ENCODE data around the gene GALR1. TPM values are rescaled to one million over a fixed set of nuclear protein-coding genes. Genes with fewer than 3 reads are reported as not detected.

The GALR1 gene
- total RNA-seq, 3 donors from 2014 or later (not counting 1 experiment from before 2014, with no cell fraction given), result not detected

GRCh38 chr18:77263466-77263763 lies 13.8 kb downstream of the GALR1 start:
- H3K36me3 Mint-ChIP-seq, result peaks cover 12% of the 10 kb centered on the region
- no peak for TF ChIP-seq CTCF (IDR thresholded peaks at IDR 0.05)

GRCh38 chr18:77267969-77268368 lies 18.3 kb downstream of the GALR1 start:
- DNase-seq, result no peak
- no peak overlapping the region for H3K4me3 ChIP-seq (ENCODE audit: low read length)
- H3K9me3 ChIP-seq (ENCODE audit: control insufficient read depth, insufficient read depth, low read length), result peaks cover 4% of the 10 kb centered on the region
- no peaks in the 10 kb centered on the region for H3K4me1 Mint-ChIP-seq
- H3K27ac Mint-ChIP-seq, result no peak overlapping the region
- TF ChIP-seq CTCF (IDR thresholded peaks at IDR 0.05), result no peak
- ATAC-seq, result no peak
- WGBS (ENCODE audit: insufficient coverage), result 87% methylated on average over 5 of the region's 6 CpGs
- H3K27me3 Mint-ChIP-seq (ENCODE audit: low read depth in 2 of 2), result peaks cover 38 to 57% of the 10 kb centered on the region in 2 donors
- H3K9me3 Mint-ChIP-seq, result peaks cover 6% of the 10 kb centered on the region in 2 donors
- no peaks in the 10 kb centered on the region for H3K36me3 ChIP-seq (ENCODE audit: control insufficient read depth, insufficient read depth, low read length)
- no peaks in the 10 kb centered on the region for H3K4me1 ChIP-seq (ENCODE audit: control insufficient read depth, insufficient read depth, low read length)
- no peak overlapping the region for H3K4me3 Mint-ChIP-seq
- H3K36me3 Mint-ChIP-seq, result peaks cover 16% of the 10 kb centered on the region
- H3K27ac ChIP-seq (ENCODE audit: low read length), result no peak overlapping the region
- no peaks in the 10 kb centered on the region for H3K27me3 ChIP-seq (ENCODE audit: control insufficient read depth, insufficient read depth, low read length)
- intact Hi-C loops (cut with micrococcal nuclease), result no loop called here

More at GRCh38 chr18:77263466-77263763, 13.8 kb downstream of the GALR1 start:
- no peaks in the 10 kb centered on the region for H3K4me1 ChIP-seq (ENCODE audit: control insufficient read depth, insufficient read depth, low read length)
- H3K27ac ChIP-seq (ENCODE audit: low read length), result no peak overlapping the region
- H3K27me3 ChIP-seq (ENCODE audit: control insufficient read depth, insufficient read depth, low read length), result no peaks in the 10 kb centered on the region
- no peak overlapping the region for H3K4me3 ChIP-seq (ENCODE audit: low read length)
- H3K9me3 ChIP-seq (ENCODE audit: control insufficient read depth, insufficient read depth, low read length), result peaks cover 11% of the 10 kb centered on the region
- DNase-seq (no peak), ATAC-seq (no peak)
- peaks cover 0 to 2% of the 10 kb centered on the region in 2 donors for H3K4me1 Mint-ChIP-seq
- intact Hi-C loops (cut with micrococcal nuclease), result no loop called here
- 88% methylated on average over 3 of the region's 3 CpGs for WGBS (ENCODE audit: insufficient coverage)
- H3K9me3 Mint-ChIP-seq, result peaks cover 6 to 15% of the 10 kb centered on the region in 2 donors
- no peak overlapping the region for H3K27ac Mint-ChIP-seq
- no peak overlapping the region for H3K4me3 Mint-ChIP-seq
- peaks cover 19 to 39% of the 10 kb centered on the region in 2 donors for H3K27me3 Mint-ChIP-seq (ENCODE audit: low read depth in 2 of 2)
- no peaks in the 10 kb centered on the region for H3K36me3 ChIP-seq (ENCODE audit: control insufficient read depth, insufficient read depth, low read length)

- Histone ChIP-seq H3K36me3 (ENCODE audit: control insufficient read depth, insufficient read depth, low read length) (no peaks in the 10 kb centered on the region), H3K4me3 (ENCODE audit: low read length) (no peak overlapping the region), H3K4me1 (ENCODE audit: control insufficient read depth, insufficient read depth, low read length) (no peaks in the 10 kb centered on the region), H3K27me3 (ENCODE audit: control insufficient read depth, insufficient read depth, low read length) (no peaks in the 10 kb centered on the region), H3K9me3 (ENCODE audit: control insufficient read depth, insufficient read depth, low read length) (peaks cover 4% of the 10 kb centered on the region), H3K27ac (ENCODE audit: low read length) (no peak overlapping the region)
- intact Hi-C loops (cut with micrococcal nuclease), result no loop called here
- no peak overlapping the region for H3K4me3 Mint-ChIP-seq
- no peak overlapping the region for H3K27ac Mint-ChIP-seq
- H3K36me3 Mint-ChIP-seq, result peaks cover 16% of the 10 kb centered on the region
- no peak for DNase-seq
- H3K4me1 Mint-ChIP-seq, result no peaks in the 10 kb centered on the region
- peaks cover 6% of the 10 kb centered on the region in 2 donors for H3K9me3 Mint-ChIP-seq
- peaks cover 38 to 57% of the 10 kb centered on the region in 2 donors for H3K27me3 Mint-ChIP-seq (ENCODE audit: low read depth in 2 of 2)
- ATAC-seq, result no peak
- 84% methylated on average over 7 of the region's 9 CpGs for WGBS (ENCODE audit: insufficient coverage)
- TF ChIP-seq CTCF (IDR thresholded peaks at IDR 0.05), result no peak
Measured at GRCh38 chr18:77268456-77268855, 18.8 kb downstream of the GALR1 start.

All from natural killer cell (primary cell).